Measurements from ENCODE around the gene SLC16A3. TPM values are rescaled to one million over a fixed set of nuclear protein-coding genes. Genes with fewer than 3 reads are reported as not detected.

SLC16A3 gene
- total and polyA plus RNA-seq, 10 of the 15 experiments (the other 5 are each of a cell fraction or from before 2014, with no cell fraction given), result 0.10 to 46.5 (median 8.0) TPM

- H4K20me1 ChIP-seq (ENCODE audit: control insufficient read depth, insufficient read depth), result peaks cover 3% of the 10 kb centered on the region; the same call in 1 of the 2 replicates
- peak; percentile 41 for ATAC-seq
- ChIA-PET CTCF (interaction anchor here (0.6 to 2.9 kb wide), 19 partner anchors 21 to 109 kb away, joined by 3 to 15 read pairs (median 4); partner anchors contain the start of gene CD7), RAD21 (ENCODE audit: unreplicated experiment) (interaction anchor here (0.6 to 2.2 kb wide), 8 partner anchors 30 to 206 kb away, joined by 3 to 8 read pairs (median 4); no protein-coding TSS in a partner anchor), SMC1A (ENCODE audit: uncharacterized antibody, unreplicated experiment) (interaction anchor here (0.9 to 1.8 kb wide), 4 partner anchors 28 to 115 kb away, joined by 3 to 6 read pairs (median 4); no protein-coding TSS in a partner anchor), POLR2A (interaction anchor here (0.6 to 0.9 kb wide), 2 partner anchors 16 to 122 kb away, joined by 3 to 4 read pairs; no protein-coding TSS in a partner anchor)
- no TSS peak for BruUV-seq (replicated peaks)
- peaks cover 64% of the 10 kb centered on the region for H3K4me1 ChIP-seq (ENCODE audit: control insufficient read depth, insufficient read depth, low read length)
- H2AFZ ChIP-seq (ENCODE audit: control insufficient read depth, low read depth, low read length), result no peak overlapping the region
- peaks cover 48% of the 10 kb centered on the region for H3K79me2 ChIP-seq (ENCODE audit: control insufficient read depth, insufficient read depth, low read length)
- H3K36me3 ChIP-seq (ENCODE audit: control insufficient read depth in 2 of 2, insufficient read depth in 2 of 2, low read length in 1 of 2), result peaks cover 4 to 27% of the 10 kb centered on the region in 2 experiments; a peak in 3 of 4 replicates
- H3K4me2 ChIP-seq (ENCODE audit: control insufficient read depth, insufficient read depth), result no peak overlapping the region
- H3K27me3 ChIP-seq (replicated peaks in 1 of 2; ENCODE audit: control insufficient read depth in 2 of 2, insufficient read depth in 2 of 2, low read length in 1 of 2), result no peaks in the 10 kb centered on the region
- WGBS (ENCODE audit: insufficient coverage, insufficient replicate concordance, low lambda C conversion rate, missing lambda C conversion rate), result 60% methylated on average over 38 of the region's 44 CpGs
- no peak overlapping the region for H3K4me3 ChIP-seq
- peak in 1 of 2 experiments; percentile 20; a peak in 1 of 4 replicates for TF ChIP-seq BHLHE40 (IDR thresholded peaks at IDR 0.05; ENCODE audit: borderline replicate concordance in 1 of 2, low read depth in 2 of 2, low read length in 1 of 2)
- TF ChIP-seq FOS (IDR thresholded peaks at IDR 0.05; ENCODE audit: borderline replicate concordance, extremely low read depth, insufficient read length), result no peak
- 0 out of 2 replicates have a peak, but pooled peaks have one; percentile 5 for TF ChIP-seq RUNX3 (IDR thresholded peaks at IDR 0.05; ENCODE audit: low read length)
- peak; percentile 46; the same call in 1 of the 2 replicates for TF ChIP-seq SMC3 (IDR thresholded peaks at IDR 0.05; ENCODE audit: borderline replicate concordance, low read length)
- TF ChIP-seq YY1 (IDR thresholded peaks at IDR 0.05; ENCODE audit: low read depth, low read length), result peak; percentile 66; the same call in 1 of the 2 replicates
- TF ChIP-seq RAD21 (IDR thresholded peaks at IDR 0.05; ENCODE audit: insufficient read depth, low read depth, low read length), result peak; percentile 71
- TF ChIP-seq MEF2A (IDR thresholded peaks at IDR 0.05; ENCODE audit: insufficient read depth, low read depth, low read length), result no peak
- TF ChIP-seq TARDBP (IDR thresholded peaks at IDR 0.05; ENCODE audit: borderline replicate concordance), result no peak
- TF ChIP-seq CTCF (IDR thresholded peaks at IDR 0.05 in 2 of 3, conservative IDR thresholded peaks at IDR 0.05 in 1 of 3; ENCODE audit: control insufficient read depth in 2 of 3, extremely low read depth in 1 of 3, insufficient read depth in 1 of 3, low read depth in 3 of 3, low read length in 3 of 3), result peak; percentile 74 to 91 (median 78)
- no peaks in the 10 kb centered on the region for H3K9me3 ChIP-seq (replicated peaks; ENCODE audit: control insufficient read depth, insufficient read depth, low read length)
- H3K27ac ChIP-seq (ENCODE audit: control insufficient read depth, insufficient read depth), result no peak overlapping the region
- DNase-seq (ENCODE audit: low read depth, low spot score), result no peak
- in situ Hi-C loops (cut with MboI), result no loop called here
- H3K9ac ChIP-seq (ENCODE audit: control insufficient read depth, insufficient read depth, low read length), result no peak overlapping the region
- intact Hi-C loops (cut with micrococcal nuclease; ENCODE audit: unreplicated experiment), result no loop called here
- FAIRE-seq, result no peak
Observed at GRCh38 chr17:82236142-82236971, 7.5 kb downstream of the SLC16A3 start.
